ENCODE measurements around the gene KIAA0040.

DNA sequence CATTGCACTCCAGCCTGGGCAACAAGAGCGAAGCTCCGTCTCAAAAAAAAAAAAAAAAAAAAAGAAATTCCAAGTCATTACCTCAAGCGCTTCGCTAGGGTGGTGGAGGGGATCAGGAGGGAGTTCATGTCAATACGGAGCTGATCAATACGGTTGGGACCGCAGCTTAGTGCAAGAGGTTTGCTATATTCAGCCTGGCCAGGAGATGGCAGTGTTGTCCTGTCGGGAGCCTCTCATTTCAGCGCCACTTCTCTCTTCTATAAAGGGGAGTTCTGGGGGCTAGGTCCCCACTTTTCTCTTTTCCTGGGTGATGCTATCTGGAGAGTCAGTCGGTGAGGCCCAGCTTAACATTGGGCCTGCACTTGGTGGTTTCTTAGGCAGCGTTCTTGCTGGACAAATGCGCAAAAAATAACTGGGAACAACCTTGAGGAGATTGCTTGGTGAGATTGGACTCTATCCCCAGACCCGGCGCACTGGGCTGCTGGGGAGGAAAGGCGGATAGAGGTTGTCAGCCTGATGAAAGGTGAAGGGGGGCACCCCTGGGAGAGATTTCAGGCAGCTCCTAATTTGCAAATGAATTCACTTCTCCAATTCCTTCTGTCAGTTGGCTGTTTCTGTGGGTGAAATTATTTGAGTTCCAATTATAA, 40.4 kb downstream of the KIAA0040 start:
- TF ChIP-seq CTCF (IDR thresholded peaks at IDR 0.05) (peak; percentile 84 to 93 (median 88)), POLR2A (IDR thresholded peaks at IDR 0.05) (no peak)
